GM23338 (cell line): Measurements from ENCODE around the gene CIAPIN1. TPM values are rescaled to one million over a fixed set of nuclear protein-coding genes. Genes with fewer than 3 reads are reported as not detected.

Experiments used
- ATAC-seq: fragments of 200-7000 bp; cut with Tn5 transposase; 3 replicates; pipeline ENCODE4 v1.9.1; 2020
- DNase-seq: peaks from one replicate; pipeline ENCODE4 v3.0.0-alpha.2; 2015; ENCODE audit warnings: low spot score
- H2AFZ ChIP-seq: fragments of 200-600 bp; sonication (generic); 2 replicates; pipeline ENCODE4 v1.8.0; 2016; ENCODE audit warnings: antibody characterized with exemption, mild to moderate bottlenecking, moderate library complexity
- H3F3A ChIP-seq: fragments of 200-600 bp; sonication (generic); replicated peaks from 2 replicates; pipeline ENCODE4 v1.8.0; 2017; ENCODE audit warnings: antibody characterized with exemption, mixed run types, low read depth
- H3K27ac ChIP-seq: fragments of 200-600 bp; sonication (generic); 2 replicates; pipeline ENCODE4 v1.6.1; 2016; ENCODE audit warnings: low read depth
- H3K27me3 ChIP-seq: fragments of 200-600 bp; sonication (generic); 2 replicates; pipeline ENCODE4 v1.8.0; 2016; ENCODE audit warnings: mild to moderate bottlenecking, mixed run types, moderate library complexity; ENCODE audit not compliant: insufficient read depth
- H3K36me3 ChIP-seq: fragments of 200-600 bp; sonication (generic); 2 replicates; pipeline ENCODE4 v1.8.0; 2016; ENCODE audit warnings: mild to moderate bottlenecking; ENCODE audit not compliant: insufficient read depth
- H3K4me1 ChIP-seq: fragments of 200-600 bp; sonication (generic); 2 replicates; pipeline ENCODE4 v1.8.0; 2016; ENCODE audit warnings: mild to moderate bottlenecking, moderate library complexity; ENCODE audit not compliant: insufficient read depth
- H3K4me2 ChIP-seq: fragments of 200-600 bp; sonication (generic); 2 replicates; pipeline ENCODE4 v1.7.1; 2017; ENCODE audit warnings: mixed run types
- H3K4me3 ChIP-seq: fragments of 200-600 bp; sonication (generic); 2 replicates; pipeline ENCODE4 v1.6.1; 2016; ENCODE audit warnings: mixed run types
- H3K79me2 ChIP-seq: fragments of 200-600 bp; sonication (generic); replicated peaks from 2 replicates; pipeline ENCODE4 v1.8.0; 2017; ENCODE audit warnings: mild to moderate bottlenecking; ENCODE audit not compliant: insufficient read depth
- H3K9me2 ChIP-seq: fragments of 200-600 bp; sonication (generic); 2 replicates; pipeline ENCODE4 v1.8.0; 2017; ENCODE audit not compliant: insufficient read depth
- H4K20me1 ChIP-seq: fragments of 200-600 bp; sonication (generic); replicated peaks from 2 replicates; pipeline ENCODE4 v1.8.0; 2017; ENCODE audit warnings: mild to moderate bottlenecking; ENCODE audit not compliant: insufficient read depth
- H3K27ac Mint-ChIP-seq: 2 replicates; pipeline ENCODE4 v1.8.0; 2020; ENCODE audit warnings: inconsistent platforms, mild to moderate bottlenecking, moderate library complexity, mixed read lengths
- H3K27me3 Mint-ChIP-seq: 3 replicates; pipeline ENCODE4 v1.8.0; 2022; ENCODE audit warnings: low read depth, mild to moderate bottlenecking, moderate library complexity, mixed read lengths, inconsistent platforms; ENCODE audit not compliant: insufficient read depth, poor library complexity
- H3K36me3 Mint-ChIP-seq: 3 replicates; pipeline ENCODE4 v1.8.0; 2021; ENCODE audit warnings: low read depth, mild to moderate bottlenecking, inconsistent platforms, moderate library complexity, mixed read lengths
- H3K4me1 Mint-ChIP-seq: 3 replicates; pipeline ENCODE4 v1.8.0; 2020; ENCODE audit warnings: mild to moderate bottlenecking, inconsistent platforms, mixed read lengths
- H3K4me3 Mint-ChIP-seq: 3 replicates; pipeline ENCODE4 v1.8.0; 2021; ENCODE audit warnings: moderate library complexity, mild to moderate bottlenecking, inconsistent platforms, mixed read lengths
- H3K9me3 Mint-ChIP-seq: 3 replicates; pipeline ENCODE4 v1.8.0; 2020; ENCODE audit warnings: moderate library complexity, mild to moderate bottlenecking, inconsistent platforms, mixed read lengths
- CREB1 ChIP-seq: fragments of 250-450 bp; sonication (Bioruptor Pico); IDR thresholded peaks from 2 replicates; pipeline ENCODE4 v1.5.0; 2020; ENCODE audit warnings: low read depth, mild to moderate bottlenecking, moderate library complexity
- ETS1 ChIP-seq: IDR thresholded peaks from 2 replicates; pipeline ENCODE4 v1.6.1; 2016; ENCODE audit warnings: antibody characterized with exemption
- JUNB ChIP-seq: IDR thresholded peaks from one replicate; pipeline ENCODE4 v1.6.1; 2016; ENCODE audit warnings: antibody characterized with exemption; ENCODE audit not compliant: unreplicated experiment
- NANOG ChIP-seq: IDR thresholded peaks from 2 replicates; pipeline ENCODE4 v1.6.1; 2016; ENCODE audit warnings: antibody characterized with exemption, borderline replicate concordance
- STAT1 ChIP-seq: IDR thresholded peaks from one replicate; pipeline ENCODE4 v1.6.1; 2016; ENCODE audit warnings: antibody characterized with exemption; ENCODE audit not compliant: unreplicated experiment
- ZNF114 ChIP-seq: fragments of 250-450 bp; sonication (Bioruptor Pico); IDR thresholded peaks from 2 replicates; pipeline ENCODE4 v1.5.0; 2020; ENCODE audit warnings: mild to moderate bottlenecking, moderate library complexity
- ZNF331 ChIP-seq: fragments of 250-450 bp; sonication (Bioruptor Pico); IDR thresholded peaks from 2 replicates; pipeline ENCODE4 v1.5.0; 2020; ENCODE audit warnings: low read depth, mild to moderate bottlenecking, moderate library complexity
- polyA plus RNA-seq: library from polyadenylated mRNA; unstranded; fragments of >200 nt; fragmentation: Nextera tagmentation; extraction: Ambion mirVana; gene quantifications from 2 replicates; pipeline ENCODE4 v1.2.1, GENCODE V29; 2016
- total RNA-seq: library from RNA; depleted of rRNA; stranded (reverse); fragments of >200 nt; shearing (Covaris generic); gene quantifications from 2 replicates; pipeline ENCODE4 v1.2.3, GENCODE V29; 2014
- TF ChIP-seq, protein P1 (sequence below): fragments of 250-450 bp; sonication (Bioruptor Pico); IDR thresholded peaks from 2 replicates; pipeline ENCODE4 v1.5.0; 2020; ENCODE audit warnings: mild to moderate bottlenecking, moderate library complexity
- TF ChIP-seq, protein P2 (sequence below): IDR thresholded peaks from one replicate; pipeline ENCODE4 v1.6.1; 2018; ENCODE audit warnings: antibody characterized with exemption; ENCODE audit not compliant: unreplicated experiment

Gene CIAPIN1
- total and polyA plus RNA-seq, 2 experiments from 2014 or later, result 36.5 to 75.4 TPM

GRCh38 chr16:57388359-57389086 is 58.7 kb downstream of the CIAPIN1 start:
- Mint-ChIP-seq H3K27me3 (peaks cover 8% of the 10 kb centered on the region), H3K36me3 (no peaks in the 10 kb centered on the region), H3K4me3 (no peak overlapping the region), H3K9me3 (no peaks in the 10 kb centered on the region), H3K4me1 (peaks cover 4% of the 10 kb centered on the region), H3K27ac (no peak overlapping the region)
- 0 out of 2 replicates have a peak, but pooled peaks cover 4% of the 10 kb centered on the region for H3F3A ChIP-seq
- H3K4me3 ChIP-seq, result no peak overlapping the region
- no peak overlapping the region for H3K27ac ChIP-seq
- ATAC-seq (no peak), DNase-seq (no peak)
- H3K27me3 ChIP-seq, result no peaks in the 10 kb centered on the region
- no peaks in the 10 kb centered on the region for H3K79me2 ChIP-seq
- no peaks in the 10 kb centered on the region for H3K36me3 ChIP-seq
- no peak overlapping the region for H3K4me2 ChIP-seq
- peak overlapping the region; percentile 72; the same call in 1 of the 2 replicates for H2AFZ ChIP-seq
- no peaks in the 10 kb centered on the region for H4K20me1 ChIP-seq
- no peak for TF ChIP-seq ZNF331 (CRISPR knock-in tag)
- no peak for TF ChIP-seq CREB1
- TF ChIP-seq, protein P1, sequence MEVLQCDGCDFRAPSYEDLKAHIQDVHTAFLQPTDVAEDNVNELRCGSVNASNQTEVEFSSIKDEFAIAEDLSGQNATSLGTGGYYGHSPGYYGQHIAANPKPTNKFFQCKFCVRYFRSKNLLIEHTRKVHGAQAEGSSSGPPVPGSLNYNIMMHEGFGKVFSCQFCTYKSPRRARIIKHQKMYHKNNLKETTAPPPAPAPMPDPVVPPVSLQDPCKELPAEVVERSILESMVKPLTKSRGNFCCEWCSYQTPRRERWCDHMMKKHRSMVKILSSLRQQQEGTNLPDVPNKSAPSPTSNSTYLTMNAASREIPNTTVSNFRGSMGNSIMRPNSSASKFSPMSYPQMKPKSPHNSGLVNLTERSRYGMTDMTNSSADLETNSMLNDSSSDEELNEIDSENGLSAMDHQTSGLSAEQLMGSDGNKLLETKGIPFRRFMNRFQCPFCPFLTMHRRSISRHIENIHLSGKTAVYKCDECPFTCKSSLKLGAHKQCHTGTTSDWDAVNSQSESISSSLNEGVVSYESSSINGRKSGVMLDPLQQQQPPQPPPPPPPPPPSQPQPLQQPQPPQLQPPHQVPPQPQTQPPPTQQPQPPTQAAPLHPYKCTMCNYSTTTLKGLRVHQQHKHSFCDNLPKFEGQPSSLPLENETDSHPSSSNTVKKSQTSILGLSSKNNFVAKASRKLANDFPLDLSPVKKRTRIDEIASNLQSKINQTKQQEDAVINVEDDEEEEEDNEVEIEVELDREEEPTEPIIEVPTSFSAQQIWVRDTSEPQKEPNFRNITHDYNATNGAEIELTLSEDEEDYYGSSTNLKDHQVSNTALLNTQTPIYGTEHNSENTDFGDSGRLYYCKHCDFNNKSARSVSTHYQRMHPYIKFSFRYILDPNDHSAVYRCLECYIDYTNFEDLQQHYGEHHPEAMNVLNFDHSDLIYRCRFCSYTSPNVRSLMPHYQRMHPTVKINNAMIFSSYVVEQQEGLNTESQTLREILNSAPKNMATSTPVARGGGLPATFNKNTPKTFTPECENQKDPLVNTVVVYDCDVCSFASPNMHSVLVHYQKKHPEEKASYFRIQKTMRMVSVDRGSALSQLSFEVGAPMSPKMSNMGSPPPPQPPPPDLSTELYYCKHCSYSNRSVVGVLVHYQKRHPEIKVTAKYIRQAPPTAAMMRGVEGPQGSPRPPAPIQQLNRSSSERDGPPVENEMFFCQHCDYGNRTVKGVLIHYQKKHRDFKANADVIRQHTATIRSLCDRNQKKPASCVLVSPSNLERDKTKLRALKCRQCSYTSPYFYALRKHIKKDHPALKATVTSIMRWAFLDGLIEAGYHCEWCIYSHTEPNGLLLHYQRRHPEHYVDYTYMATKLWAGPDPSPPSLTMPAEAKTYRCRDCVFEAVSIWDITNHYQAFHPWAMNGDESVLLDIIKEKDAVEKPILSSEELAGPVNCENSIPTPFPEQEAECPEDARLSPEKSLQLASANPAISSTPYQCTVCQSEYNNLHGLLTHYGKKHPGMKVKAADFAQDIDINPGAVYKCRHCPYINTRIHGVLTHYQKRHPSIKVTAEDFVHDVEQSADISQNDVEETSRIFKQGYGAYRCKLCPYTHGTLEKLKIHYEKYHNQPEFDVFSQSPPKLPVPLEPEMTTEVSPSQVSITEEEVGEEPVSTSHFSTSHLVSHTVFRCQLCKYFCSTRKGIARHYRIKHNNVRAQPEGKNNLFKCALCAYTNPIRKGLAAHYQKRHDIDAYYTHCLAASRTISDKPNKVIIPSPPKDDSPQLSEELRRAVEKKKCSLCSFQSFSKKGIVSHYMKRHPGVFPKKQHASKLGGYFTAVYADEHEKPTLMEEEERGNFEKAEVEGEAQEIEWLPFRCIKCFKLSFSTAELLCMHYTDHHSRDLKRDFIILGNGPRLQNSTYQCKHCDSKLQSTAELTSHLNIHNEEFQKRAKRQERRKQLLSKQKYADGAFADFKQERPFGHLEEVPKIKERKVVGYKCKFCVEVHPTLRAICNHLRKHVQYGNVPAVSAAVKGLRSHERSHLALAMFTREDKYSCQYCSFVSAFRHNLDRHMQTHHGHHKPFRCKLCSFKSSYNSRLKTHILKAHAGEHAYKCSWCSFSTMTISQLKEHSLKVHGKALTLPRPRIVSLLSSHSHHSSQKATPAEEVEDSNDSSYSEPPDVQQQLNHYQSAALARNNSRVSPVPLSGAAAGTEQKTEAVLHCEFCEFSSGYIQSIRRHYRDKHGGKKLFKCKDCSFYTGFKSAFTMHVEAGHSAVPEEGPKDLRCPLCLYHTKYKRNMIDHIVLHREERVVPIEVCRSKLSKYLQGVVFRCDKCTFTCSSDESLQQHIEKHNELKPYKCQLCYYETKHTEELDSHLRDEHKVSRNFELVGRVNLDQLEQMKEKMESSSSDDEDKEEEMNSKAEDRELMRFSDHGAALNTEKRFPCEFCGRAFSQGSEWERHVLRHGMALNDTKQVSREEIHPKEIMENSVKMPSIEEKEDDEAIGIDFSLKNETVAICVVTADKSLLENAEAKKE (CRISPR knock-in tag), result no peak
- TF ChIP-seq, protein P2, sequence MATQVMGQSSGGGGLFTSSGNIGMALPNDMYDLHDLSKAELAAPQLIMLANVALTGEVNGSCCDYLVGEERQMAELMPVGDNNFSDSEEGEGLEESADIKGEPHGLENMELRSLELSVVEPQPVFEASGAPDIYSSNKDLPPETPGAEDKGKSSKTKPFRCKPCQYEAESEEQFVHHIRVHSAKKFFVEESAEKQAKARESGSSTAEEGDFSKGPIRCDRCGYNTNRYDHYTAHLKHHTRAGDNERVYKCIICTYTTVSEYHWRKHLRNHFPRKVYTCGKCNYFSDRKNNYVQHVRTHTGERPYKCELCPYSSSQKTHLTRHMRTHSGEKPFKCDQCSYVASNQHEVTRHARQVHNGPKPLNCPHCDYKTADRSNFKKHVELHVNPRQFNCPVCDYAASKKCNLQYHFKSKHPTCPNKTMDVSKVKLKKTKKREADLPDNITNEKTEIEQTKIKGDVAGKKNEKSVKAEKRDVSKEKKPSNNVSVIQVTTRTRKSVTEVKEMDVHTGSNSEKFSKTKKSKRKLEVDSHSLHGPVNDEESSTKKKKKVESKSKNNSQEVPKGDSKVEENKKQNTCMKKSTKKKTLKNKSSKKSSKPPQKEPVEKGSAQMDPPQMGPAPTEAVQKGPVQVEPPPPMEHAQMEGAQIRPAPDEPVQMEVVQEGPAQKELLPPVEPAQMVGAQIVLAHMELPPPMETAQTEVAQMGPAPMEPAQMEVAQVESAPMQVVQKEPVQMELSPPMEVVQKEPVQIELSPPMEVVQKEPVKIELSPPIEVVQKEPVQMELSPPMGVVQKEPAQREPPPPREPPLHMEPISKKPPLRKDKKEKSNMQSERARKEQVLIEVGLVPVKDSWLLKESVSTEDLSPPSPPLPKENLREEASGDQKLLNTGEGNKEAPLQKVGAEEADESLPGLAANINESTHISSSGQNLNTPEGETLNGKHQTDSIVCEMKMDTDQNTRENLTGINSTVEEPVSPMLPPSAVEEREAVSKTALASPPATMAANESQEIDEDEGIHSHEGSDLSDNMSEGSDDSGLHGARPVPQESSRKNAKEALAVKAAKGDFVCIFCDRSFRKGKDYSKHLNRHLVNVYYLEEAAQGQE, result no peak
- TF ChIP-seq ZNF114 (CRISPR knock-in tag), result no peak
- no peak for TF ChIP-seq ETS1
- no peak for TF ChIP-seq STAT1
- no peak for TF ChIP-seq NANOG
- TF ChIP-seq JUNB, result no peak
- no peaks in the 10 kb centered on the region for H3K4me1 ChIP-seq
- no peaks in the 10 kb centered on the region for H3K9me2 ChIP-seq
